Sigmoid colon (tissue), 3 donors: Measurements from ENCODE around the gene COBL.

ENCODE experiments used
- POLR2A ChIP-seq, 2 donors: fragments of 450-650 bp; IDR thresholded peaks; one replicate each; pipeline ENCODE4 v1.6.1; 2016; ENCODE audit warnings: antibody characterized with exemption in 2 of 2, mild to moderate bottlenecking in 2 of 2, moderate library complexity in 2 of 2
- TF ChIP-seq, protein P1 (sequence below), 4 experiments: fragments of 450-650 bp in 3 of 4; fragments of 200-600 bp in 1 of 4; IDR thresholded peaks; one replicate each; pipeline ENCODE4 v1.5.1; 2016 to 2019; ENCODE audit warnings: antibody characterized with exemption in 4 of 4, mild to moderate bottlenecking in 3 of 4, moderate library complexity in 2 of 4

DNA sequence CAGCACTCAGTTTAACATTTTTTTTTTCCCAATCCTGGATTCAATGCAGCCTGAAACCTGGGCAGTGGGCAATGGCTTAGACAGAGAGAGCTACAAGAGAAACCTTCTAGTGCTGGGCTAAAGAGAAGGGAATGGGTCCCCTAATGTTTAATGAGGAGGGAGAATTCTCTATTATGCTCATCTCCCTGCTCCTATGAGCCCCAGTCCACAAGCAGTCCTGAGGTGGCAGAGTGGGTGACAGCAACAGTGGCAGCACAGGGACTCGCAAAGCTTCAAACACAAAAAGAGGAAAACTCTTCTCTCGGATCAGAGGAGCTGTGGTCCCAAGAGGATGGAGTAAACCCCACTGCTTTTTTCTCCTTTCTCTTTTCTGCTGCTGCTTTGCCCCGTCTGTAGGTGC, 36.5 kb downstream of the COBL start:
- TF ChIP-seq, protein P1, sequence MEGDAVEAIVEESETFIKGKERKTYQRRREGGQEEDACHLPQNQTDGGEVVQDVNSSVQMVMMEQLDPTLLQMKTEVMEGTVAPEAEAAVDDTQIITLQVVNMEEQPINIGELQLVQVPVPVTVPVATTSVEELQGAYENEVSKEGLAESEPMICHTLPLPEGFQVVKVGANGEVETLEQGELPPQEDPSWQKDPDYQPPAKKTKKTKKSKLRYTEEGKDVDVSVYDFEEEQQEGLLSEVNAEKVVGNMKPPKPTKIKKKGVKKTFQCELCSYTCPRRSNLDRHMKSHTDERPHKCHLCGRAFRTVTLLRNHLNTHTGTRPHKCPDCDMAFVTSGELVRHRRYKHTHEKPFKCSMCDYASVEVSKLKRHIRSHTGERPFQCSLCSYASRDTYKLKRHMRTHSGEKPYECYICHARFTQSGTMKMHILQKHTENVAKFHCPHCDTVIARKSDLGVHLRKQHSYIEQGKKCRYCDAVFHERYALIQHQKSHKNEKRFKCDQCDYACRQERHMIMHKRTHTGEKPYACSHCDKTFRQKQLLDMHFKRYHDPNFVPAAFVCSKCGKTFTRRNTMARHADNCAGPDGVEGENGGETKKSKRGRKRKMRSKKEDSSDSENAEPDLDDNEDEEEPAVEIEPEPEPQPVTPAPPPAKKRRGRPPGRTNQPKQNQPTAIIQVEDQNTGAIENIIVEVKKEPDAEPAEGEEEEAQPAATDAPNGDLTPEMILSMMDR (IDR thresholded peaks at IDR 0.05): no peak
- no peak for TF ChIP-seq POLR2A (IDR thresholded peaks at IDR 0.05)
